Activated T-cell treated with anti-CD3 and anti-CD28 coated beads, Interleukin-2, amount 50 U/mL, for 4 hours (primary cell): Measurements from ENCODE around the gene CYP27B1. TPM values are rescaled to one million over a fixed set of nuclear protein-coding genes. Genes with fewer than 3 reads are reported as not detected.
"Not testable (repeated sequence)": the region's sequence is repeated elsewhere in the genome, so short reads cannot be mapped to it uniquely, and the experiment has no call there.

Experiments used
- ATAC-seq, 2 donors: fragments of 200-7000 bp; cut with Tn5 transposase; one replicate each; pipeline ENCODE4 v1.10.0; 2021
- DNase-seq: peaks from one replicate; pipeline ENCODE4 v3.0.0-alpha.2; 2020
- H3K27me3 Mint-ChIP-seq: one replicate; pipeline ENCODE4 v1.8.0; 2021; ENCODE audit warnings: low read depth, mixed read lengths
- H3K36me3 Mint-ChIP-seq: one replicate; pipeline ENCODE4 v1.8.0; 2022; ENCODE audit warnings: mixed read lengths; ENCODE audit not compliant: insufficient read depth
- H3K4me1 Mint-ChIP-seq: one replicate; pipeline ENCODE4 v1.8.0; 2021; ENCODE audit warnings: low read depth, mixed read lengths
- H3K4me3 Mint-ChIP-seq: one replicate; pipeline ENCODE4 v1.8.0; 2021; ENCODE audit warnings: mild to moderate bottlenecking, moderate library complexity, mixed read lengths
- H3K9me3 Mint-ChIP-seq: one replicate; pipeline ENCODE4 v1.8.0; 2021; ENCODE audit warnings: mixed read lengths
- total RNA-seq, 3 donors: library from RNA; stranded (reverse); gene quantifications; one replicate each; pipeline ENCODE4 v1.2.1, GENCODE V29; 2021

CYP27B1 gene
- total RNA-seq, 3 donors from 2014 or later: 18.4 to 19.6 (median 19.5) TPM

DNA sequence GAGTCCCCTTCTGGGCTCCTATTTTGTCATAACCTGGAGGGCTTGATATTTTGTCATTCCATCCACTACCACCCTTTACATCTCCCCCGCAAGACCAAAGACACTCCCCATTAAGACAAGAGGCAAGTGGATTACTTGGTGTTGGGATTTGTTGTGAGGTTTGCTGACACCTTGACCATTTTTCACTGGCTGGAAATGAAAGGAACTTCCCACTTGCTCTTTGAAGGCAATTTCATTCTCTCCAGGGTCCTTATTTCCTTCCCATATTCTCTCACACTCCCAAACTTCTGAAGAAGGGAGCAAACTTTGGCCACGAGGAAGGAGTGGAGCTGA is 43.3 kb downstream of the CYP27B1 start:
- Mint-ChIP-seq H3K9me3 (no peaks in the 10 kb centered on the region), H3K4me3 (no peak overlapping the region), H3K4me1 (peaks cover 9% of the 10 kb centered on the region), H3K36me3 (peaks cover 24% of the 10 kb centered on the region), H3K27me3 (no peaks in the 10 kb centered on the region)
- peak in 1 of 2 donors; percentile 9 for ATAC-seq
- DNase-seq: no peak

DNA sequence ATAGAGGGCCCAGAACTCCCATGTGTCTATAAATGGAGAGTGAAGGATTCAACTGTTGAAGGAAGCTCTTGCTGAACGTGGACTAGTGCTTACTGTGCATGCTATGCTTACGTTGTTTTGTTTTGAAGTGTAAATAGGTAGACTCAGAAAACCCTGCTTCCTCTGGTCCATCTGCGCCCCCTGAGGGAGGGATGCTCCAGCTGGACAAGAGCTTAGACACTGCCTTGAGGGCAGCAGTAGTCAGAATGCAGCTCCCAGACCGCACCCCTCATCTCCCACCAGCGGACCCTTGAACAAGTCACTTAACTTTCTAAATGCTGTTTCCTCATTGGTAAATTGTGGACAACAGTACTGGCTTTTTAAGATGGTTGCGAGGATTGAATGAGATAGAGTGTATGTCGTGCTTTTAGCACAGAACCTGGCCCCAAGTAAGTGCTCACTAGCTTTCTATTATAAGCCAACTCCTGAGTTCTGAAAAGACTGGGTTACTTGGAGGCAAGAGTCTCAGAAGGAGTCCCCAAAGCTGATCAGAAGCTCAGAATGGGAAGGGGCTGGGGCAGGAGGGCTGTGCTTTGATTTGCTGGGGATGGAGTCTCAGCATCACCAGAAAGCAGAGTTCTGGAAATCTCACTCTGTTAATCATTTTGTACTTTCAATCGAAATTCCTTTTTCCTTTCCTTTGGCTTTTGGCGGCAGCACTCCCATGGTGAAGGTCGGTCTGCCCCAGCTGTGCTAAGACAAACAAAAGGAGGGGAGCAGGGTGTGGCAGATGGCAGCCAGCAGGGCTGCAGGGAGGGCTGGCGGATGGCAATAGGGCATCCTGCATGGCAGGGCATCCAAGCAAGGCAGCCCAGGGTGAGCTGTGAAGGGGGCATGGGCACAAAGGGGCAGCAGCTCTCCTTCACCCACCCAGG is 43.9 kb downstream of the CYP27B1 start:
- peak in 1 of 2 donors; percentile 5 for ATAC-seq
- H3K9me3 Mint-ChIP-seq: no peaks in the 10 kb centered on the region
- peaks cover 9% of the 10 kb centered on the region for H3K4me1 Mint-ChIP-seq
- H3K27me3 Mint-ChIP-seq: no peaks in the 10 kb centered on the region
- no peak for DNase-seq
- H3K4me3 Mint-ChIP-seq: no peak overlapping the region
- H3K36me3 Mint-ChIP-seq: peaks cover 24% of the 10 kb centered on the region

DNA sequence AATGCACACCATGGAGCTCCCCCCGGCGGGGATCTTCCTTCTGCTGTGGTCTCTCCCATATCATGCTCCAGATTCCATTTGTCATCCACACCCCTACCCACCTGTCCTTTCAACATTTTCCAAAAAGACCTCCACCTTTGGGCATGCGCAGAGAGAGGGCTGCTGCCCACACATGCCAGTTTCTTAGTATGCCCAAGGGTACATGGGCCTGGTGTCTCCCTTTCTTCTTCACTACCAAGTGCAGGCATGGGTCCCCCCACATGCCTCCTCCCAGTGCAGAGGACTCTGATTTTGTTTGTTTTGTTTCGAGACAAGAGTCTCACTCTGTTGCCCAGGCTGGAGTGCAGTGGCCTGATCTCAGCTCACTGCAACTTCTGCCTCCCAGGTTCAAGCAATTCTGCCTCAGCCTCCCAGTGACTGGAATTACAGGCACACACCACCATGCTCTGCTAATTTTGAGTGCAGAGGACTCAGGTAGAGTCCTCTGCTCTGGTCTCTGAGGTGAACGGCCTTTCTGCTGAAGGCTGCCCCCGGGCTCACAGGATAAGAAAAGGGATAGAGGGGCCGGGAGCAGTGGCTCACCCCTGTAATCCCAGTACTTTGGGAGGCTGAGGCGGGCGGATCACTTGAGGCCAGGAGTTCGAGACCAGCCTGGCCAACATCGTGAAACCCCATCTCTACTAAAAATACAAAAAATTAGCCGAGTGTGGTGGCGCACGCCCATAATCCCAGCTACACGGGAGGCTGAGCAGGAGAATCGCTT is 44.9 kb downstream of the CYP27B1 start:
- H3K9me3 Mint-ChIP-seq, H3K4me3 Mint-ChIP-seq, DNase-seq, H3K27me3 Mint-ChIP-seq, H3K4me1 Mint-ChIP-seq, ATAC-seq: not testable (repeated sequence)
- peaks cover 22% of the 10 kb centered on the region for H3K36me3 Mint-ChIP-seq

DNA sequence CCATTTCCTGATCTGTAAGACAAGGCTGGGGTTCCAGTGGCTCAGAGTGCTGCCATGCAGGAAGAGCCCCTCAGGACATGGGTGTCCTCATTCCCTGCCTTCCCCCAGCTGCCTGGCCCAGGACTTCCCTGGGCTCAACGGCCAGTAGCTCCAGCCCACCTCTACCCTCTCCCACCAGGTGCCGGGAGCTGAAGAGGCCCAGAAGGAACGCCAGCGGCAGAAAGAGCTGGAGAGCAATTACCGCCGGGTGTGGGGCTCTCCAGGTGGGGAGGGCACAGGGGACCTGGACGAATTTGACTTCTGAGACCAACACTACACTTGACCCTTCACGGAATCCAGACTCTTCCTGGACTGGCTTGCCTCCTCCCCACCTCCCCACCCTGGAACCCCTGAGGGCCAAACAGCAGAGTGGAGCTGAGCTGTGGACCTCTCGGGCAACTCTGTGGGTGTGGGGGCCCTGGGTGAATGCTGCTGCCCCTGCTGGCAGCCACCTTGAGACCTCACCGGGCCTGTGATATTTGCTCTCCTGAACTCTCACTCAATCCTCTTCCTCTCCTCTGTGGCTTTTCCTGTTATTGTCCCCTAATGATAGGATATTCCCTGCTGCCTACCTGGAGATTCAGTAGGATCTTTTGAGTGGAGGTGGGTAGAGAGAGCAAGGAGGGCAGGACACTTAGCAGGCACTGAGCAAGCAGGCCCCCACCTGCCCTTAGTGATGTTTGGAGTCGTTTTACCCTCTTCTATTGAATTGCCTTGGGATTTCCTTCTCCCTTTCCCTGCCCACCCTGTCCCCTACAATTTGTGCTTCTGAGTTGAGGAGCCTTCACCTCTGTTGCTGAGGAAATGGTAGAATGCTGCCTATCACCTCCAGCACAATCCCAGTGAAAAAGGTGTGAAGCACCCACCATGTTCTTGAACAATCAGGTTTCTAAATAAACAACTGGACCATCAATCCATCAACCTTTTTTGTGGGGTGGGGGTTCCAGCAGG is 46.0 kb downstream of the CYP27B1 start:
- no peaks in the 10 kb centered on the region for H3K27me3 Mint-ChIP-seq

DNA sequence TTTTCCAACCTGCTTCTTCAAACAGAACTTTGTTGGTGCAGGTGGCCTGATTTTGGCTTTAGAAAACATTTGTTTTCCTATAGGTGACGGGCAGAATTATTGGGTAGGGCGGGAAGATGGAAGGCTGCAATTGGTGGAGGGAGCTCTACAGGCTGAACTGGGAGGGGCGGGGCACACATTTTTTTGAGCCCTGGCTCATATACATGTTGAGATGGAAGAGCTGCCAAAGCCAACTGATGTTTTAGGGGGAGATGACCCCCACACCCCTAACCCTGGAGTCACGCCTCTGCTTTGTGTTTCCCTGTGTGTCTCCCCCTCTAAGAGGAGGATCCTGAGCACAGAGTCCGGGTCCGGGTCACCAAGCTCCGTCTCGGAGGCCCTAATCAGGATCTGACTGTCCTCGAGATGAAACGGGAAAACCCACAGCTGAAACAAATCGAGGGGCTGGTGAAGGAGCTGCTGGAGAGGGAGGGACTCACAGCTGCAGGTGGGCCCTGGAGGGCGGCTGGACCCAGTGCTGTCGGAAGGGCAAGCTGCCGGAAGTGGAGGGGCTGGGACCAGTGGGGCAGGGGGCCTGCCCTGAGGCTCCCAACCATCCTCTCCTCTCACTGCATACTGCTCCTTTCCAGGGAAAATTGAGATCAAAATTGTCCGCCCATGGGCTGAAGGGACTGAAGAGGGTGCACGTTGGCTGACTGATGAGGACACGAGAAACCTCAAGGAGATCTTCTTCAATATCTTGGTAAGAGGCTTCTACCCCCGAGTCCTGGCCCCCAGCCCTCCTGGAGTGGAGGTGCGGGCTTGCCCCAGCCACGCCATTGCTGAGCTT is 46.9 kb downstream of the CYP27B1 start:
- Mint-ChIP-seq H3K36me3 (peaks cover 23% of the 10 kb centered on the region), H3K9me3 (no peaks in the 10 kb centered on the region), H3K4me3 (no peak overlapping the region), H3K4me1 (peaks cover 8% of the 10 kb centered on the region), H3K27me3 (no peaks in the 10 kb centered on the region)
- DNase-seq (no peak), ATAC-seq (no peak)

More for the DNA sequence above, 46.0 kb downstream of the CYP27B1 start:
- peaks cover 20% of the 10 kb centered on the region for H3K36me3 Mint-ChIP-seq
- peaks cover 9% of the 10 kb centered on the region for H3K4me1 Mint-ChIP-seq
- H3K4me3 Mint-ChIP-seq: no peak overlapping the region
- H3K9me3 Mint-ChIP-seq: no peaks in the 10 kb centered on the region
- ATAC-seq: no peak
- no peak for DNase-seq

DNA sequence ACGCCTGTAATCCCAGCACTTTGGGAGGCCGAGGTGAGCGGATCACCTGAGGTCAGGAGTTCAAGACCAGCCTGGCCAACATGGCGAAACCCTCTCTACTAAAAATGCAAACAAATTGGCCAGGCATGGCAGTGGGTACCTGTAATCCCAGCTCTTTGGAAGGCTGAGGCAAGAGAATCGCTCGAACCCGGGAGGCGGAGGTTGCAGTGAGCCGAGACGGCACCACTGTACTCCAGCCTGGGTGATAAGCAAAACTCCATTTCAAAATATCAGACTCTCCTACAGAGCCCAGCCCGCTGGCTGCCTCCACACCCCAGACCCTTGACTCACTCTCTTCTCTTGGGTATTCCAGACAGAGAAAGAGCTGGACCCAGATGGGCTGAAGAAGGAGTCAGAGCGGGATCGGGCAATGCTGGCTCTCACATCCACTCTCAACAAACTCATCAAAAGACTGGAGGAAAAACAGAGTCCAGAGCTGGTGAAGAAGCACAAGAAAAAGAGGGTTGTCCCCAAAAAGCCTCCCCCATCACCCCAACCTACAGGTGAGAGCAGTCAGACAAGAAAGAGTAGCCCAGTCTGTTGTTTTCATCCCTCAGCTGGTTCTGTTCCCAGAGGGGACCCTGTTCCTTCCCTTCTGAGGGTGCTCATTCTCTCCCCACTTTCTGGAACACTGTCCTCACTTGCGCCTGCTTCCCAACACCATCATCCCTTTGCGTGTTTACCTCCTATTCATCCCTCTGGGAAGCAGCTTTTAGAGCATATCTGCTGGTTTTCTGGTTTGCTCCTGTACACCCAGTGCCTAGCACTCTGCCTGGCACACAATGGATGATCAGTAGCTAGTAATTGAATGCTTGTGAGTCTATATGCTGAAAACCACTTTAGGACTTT is 48.0 kb downstream of the CYP27B1 start:
- H3K36me3 Mint-ChIP-seq: peaks cover 23% of the 10 kb centered on the region
- H3K4me3 Mint-ChIP-seq: no peak overlapping the region
- H3K27me3 Mint-ChIP-seq: no peaks in the 10 kb centered on the region
- H3K9me3 Mint-ChIP-seq: no peaks in the 10 kb centered on the region
- ATAC-seq (no peak), DNase-seq (no peak)
- H3K4me1 Mint-ChIP-seq: peaks cover 2% of the 10 kb centered on the region

DNA sequence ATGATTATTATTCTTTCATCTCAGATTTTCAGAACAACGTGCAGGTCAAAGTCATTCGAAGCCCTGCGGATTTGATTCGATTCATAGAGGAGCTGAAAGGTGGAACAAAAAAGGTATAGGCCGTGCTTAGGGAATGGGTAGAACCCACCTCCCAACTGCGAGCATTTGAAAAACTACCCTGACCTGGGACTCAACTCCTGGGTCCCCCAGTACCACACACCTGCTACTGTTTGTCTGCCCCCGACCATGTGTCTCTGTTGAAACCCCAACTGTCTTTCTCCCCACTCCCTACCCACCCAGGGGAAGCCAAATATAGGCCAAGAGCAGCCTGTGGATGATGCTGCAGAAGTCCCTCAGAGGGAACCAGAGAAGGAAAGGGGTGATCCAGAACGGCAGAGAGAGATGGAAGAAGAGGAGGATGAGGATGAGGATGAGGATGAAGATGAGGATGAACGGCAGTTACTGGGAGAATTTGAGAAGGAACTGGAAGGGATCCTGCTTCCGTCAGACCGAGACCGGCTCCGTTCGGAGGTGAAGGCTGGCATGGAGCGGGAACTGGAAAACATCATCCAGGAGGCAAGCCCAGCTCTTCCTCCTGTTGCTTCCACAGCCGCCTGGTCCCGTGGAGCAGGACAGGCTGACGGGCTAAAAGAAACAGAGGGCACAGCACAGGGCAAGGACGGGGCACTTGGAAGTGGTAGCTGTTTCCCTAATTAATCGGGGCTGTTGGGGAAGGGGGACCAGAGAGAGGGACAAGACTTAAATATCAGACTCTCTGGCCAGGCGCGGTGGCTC is 48.8 kb downstream of the CYP27B1 start:
- no peak for ATAC-seq
- H3K27me3 Mint-ChIP-seq: no peaks in the 10 kb centered on the region
- H3K9me3 Mint-ChIP-seq: no peaks in the 10 kb centered on the region
- peaks cover 2% of the 10 kb centered on the region for H3K4me1 Mint-ChIP-seq
- H3K4me3 Mint-ChIP-seq: no peak overlapping the region
- no peak for DNase-seq
- peaks cover 23% of the 10 kb centered on the region for H3K36me3 Mint-ChIP-seq

DNA sequence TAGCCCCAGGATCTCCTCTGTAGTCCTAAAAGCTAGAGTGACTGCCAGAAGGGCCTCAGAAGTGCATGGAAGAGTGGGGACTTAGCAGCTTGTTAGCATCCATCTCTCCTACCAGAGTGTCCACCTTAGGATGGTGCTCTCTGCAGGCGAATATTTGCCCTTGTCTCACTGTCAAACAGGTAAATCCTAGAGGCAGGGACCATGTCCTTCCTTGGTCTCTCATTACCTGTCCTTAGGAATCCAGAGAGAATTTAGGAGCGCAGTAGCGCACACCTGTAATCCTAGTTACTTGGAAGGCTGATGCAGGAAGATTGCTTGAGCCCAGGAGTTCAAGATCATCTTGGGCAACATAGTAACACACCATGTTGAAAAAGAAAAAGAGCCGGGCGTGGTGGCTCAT is 49.7 kb downstream of the CYP27B1 start:
- ATAC-seq (no peak), DNase-seq (no peak)
- Mint-ChIP-seq H3K9me3 (no peaks in the 10 kb centered on the region), H3K4me3 (no peak overlapping the region), H3K4me1 (peaks cover 2% of the 10 kb centered on the region), H3K27me3 (no peaks in the 10 kb centered on the region), H3K36me3 (peaks cover 27% of the 10 kb centered on the region)

DNA sequence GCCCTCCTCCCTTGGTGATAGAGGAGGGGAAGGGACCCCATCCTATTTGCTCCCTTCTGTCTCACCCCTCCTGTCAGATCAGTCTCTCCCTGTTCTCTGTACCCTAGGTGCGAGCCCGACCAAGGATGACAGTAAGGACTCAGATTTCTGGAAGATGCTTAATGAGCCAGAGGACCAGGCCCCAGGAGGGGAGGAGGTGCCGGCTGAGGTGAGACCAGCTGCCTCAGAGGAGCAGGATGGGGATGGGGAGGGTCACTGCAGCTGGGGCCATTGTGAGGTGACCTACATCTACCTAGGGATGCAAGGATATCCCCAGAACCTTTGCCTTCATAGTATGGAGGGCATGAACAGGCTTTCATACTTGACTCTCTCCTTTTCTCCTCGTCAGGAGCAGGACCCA is 50.6 kb downstream of the CYP27B1 start:
- no peak for ATAC-seq
- DNase-seq: no peak
- H3K27me3 Mint-ChIP-seq: no peaks in the 10 kb centered on the region
- no peaks in the 10 kb centered on the region for H3K9me3 Mint-ChIP-seq
- no peaks in the 10 kb centered on the region for H3K4me1 Mint-ChIP-seq
- peaks cover 27% of the 10 kb centered on the region for H3K36me3 Mint-ChIP-seq
- H3K4me3 Mint-ChIP-seq: no peak overlapping the region

DNA sequence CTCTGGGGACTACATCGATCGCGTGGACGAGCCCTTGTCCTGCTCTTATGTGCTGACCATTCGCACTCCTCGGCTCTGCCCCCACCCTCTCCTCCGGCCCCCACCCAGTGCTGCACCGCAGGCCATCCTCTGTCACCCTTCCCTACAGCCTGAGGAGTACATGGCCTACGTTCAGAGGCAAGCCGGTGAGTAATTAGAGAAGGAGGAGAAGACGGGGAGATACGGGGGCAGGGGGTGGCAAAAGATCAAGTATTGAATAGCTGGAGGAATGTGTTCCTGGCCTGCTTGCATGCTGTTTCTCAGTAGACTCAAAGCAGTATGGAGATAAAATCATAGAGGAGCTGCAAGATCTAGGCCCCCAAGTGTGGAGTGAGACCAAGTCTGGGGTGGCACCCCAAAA is 51.1 kb downstream of the CYP27B1 start:
- H3K4me3 Mint-ChIP-seq: no peak overlapping the region

DNA sequence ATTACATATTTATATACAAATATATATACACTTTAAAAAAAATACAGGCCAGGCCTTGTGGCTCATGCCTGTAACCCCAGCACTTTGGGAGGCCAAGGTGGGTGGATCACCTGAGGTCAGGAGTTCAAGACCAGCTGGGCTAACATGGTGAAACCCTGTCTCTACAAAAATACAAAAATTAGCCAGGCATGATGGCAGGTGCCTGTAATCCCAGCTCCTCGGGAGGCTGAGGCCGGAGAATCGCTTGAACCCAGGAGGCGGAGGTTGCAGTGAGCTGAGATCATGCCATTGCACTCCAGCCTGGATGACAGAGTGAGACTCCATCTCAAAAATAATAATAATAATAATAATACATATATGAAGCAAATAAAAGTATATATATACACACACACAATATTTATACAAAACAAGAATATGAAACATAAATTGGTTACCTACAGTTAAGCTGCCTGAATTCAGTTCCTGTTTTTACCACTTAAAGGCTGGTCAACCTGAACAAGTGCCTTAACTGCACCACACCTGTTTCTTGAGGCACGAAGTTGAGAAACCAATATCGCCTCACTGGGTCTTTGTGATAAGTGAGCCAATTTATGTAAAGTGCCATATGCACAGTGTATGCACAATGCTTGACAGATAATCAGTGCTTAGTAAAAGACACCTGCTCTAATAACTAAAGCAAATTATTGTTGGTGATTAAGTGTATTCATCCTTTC is 51.7 kb downstream of the CYP27B1 start:
- DNase-seq, H3K4me1 Mint-ChIP-seq, H3K9me3 Mint-ChIP-seq, ATAC-seq, H3K4me3 Mint-ChIP-seq, H3K27me3 Mint-ChIP-seq: not testable (repeated sequence)
- peaks cover 31% of the 10 kb centered on the region for H3K36me3 Mint-ChIP-seq

More for the DNA sequence above, 51.1 kb downstream of the CYP27B1 start:
- H3K4me1 Mint-ChIP-seq: no peaks in the 10 kb centered on the region
- ATAC-seq (no peak), DNase-seq (no peak)
- H3K36me3 Mint-ChIP-seq: peaks cover 29% of the 10 kb centered on the region
- no peaks in the 10 kb centered on the region for H3K27me3 Mint-ChIP-seq
- H3K9me3 Mint-ChIP-seq: no peaks in the 10 kb centered on the region
